A549 (cell line): ENCODE results near the gene UXT. TPM values are rescaled to one million over a fixed set of nuclear protein-coding genes. Genes with fewer than 3 reads are reported as not detected.

Experiments
- ATAC-seq, 2 experiments: fragments of 200-7000 bp in 1 of 2; fragments of >200 bp in 1 of 2; cut with Nextera tagmentation in 1 of 2; cut with Tn5 transposase in 1 of 2; 3 replicates each; pipeline versions ENCODE4 v1.8.0 to v1.9.1; 2018 to 2020; ENCODE audit warnings: mild to moderate bottlenecking in 1 of 2, moderate library complexity in 1 of 2
- CTCF ChIA-PET: fragments of 300-600 bp; sonication (Branson Sonifier 250); formaldehyde crosslinking; extraction: SDS; loops from one replicate; lab custom pipeline; 2021; ENCODE audit warnings: antibody characterized with exemption, inconsistent platforms; lab: Yijun Ruan, JAX
- POLR2A ChIA-PET: fragments of 350-600 bp; formaldehyde crosslinking; extraction: SDS; loops from one replicate; lab custom pipeline; 2021; ENCODE audit warnings: antibody characterized with exemption, inconsistent platforms; lab: Yijun Ruan, JAX
- DNase-seq, 2 experiments: peaks; one replicate each; pipeline versions ENCODE4 v3.0.0 to v3.0.0-alpha.2; 2011 to 2016; ENCODE audit warnings: low read depth in 1 of 2, low spot score in 1 of 2
- FAIRE-seq: peaks from 2 replicates; lab custom pipeline; 2011; peaks lifted over from hg19 to GRCh38; lab: Jason Lieb, UNC
- H3K27ac ChIP-seq, 2 experiments: fragments of >200 bp; sonication (Bioruptor Twin); formaldehyde crosslinking; 3 replicates each; pipeline ENCODE4 v1.5.1; 2016 to 2017
- H3K4me1 ChIP-seq: fragments of >200 bp; sonication (Bioruptor Twin); formaldehyde crosslinking; 3 replicates; pipeline ENCODE4 v1.6.1; 2016
- H3K4me2 ChIP-seq: fragments of >200 bp; sonication (Bioruptor Twin); formaldehyde crosslinking; 3 replicates; pipeline ENCODE4 v1.6.1; 2016
- H3K4me3 ChIP-seq: fragments of >200 bp; sonication (Bioruptor Twin); formaldehyde crosslinking; 3 replicates; pipeline ENCODE4 v1.5.1; 2016
- H3K9me3 ChIP-seq: fragments of >200 bp; sonication (Bioruptor Twin); formaldehyde crosslinking; 3 replicates; pipeline ENCODE4 v1.6.1; 2016
- CHD4 ChIP-seq: fragments of 200-600 bp; sonication (generic); IDR thresholded peaks from 2 replicates; pipeline ENCODE4 v1.6.1; 2016; ENCODE audit warnings: antibody characterized with exemption, mild to moderate bottlenecking, borderline replicate concordance
- EHMT2 ChIP-seq: fragments of 200-600 bp; sonication (generic); IDR thresholded peaks from 2 replicates; pipeline ENCODE4 v1.6.1; 2016; ENCODE audit warnings: antibody characterized with exemption, low read depth, mild to moderate bottlenecking, moderate library complexity
- ELK1 ChIP-seq: fragments of 150-350 bp; IDR thresholded peaks from 2 replicates; pipeline ENCODE4 v1.6.1; 2014; ENCODE audit warnings: low read depth, mild to moderate bottlenecking, low read length
- FOSB ChIP-seq: fragments of 250-450 bp; sonication (Bioruptor Pico); IDR thresholded peaks from 2 replicates; pipeline ENCODE4 v1.5.0; 2020; ENCODE audit warnings: mild to moderate bottlenecking, moderate library complexity
- HDAC2 ChIP-seq: fragments of 200-600 bp; sonication (generic); IDR thresholded peaks from 2 replicates; pipeline ENCODE4 v1.6.1; 2016
- HEYL ChIP-seq: fragments of 250-450 bp; sonication (Bioruptor Pico); IDR thresholded peaks from 2 replicates; pipeline ENCODE4 v1.8.0; 2021; ENCODE audit warnings: mild to moderate bottlenecking, moderate library complexity
- HOXB13 ChIP-seq: fragments of 250-450 bp; sonication (Bioruptor Pico); IDR thresholded peaks from 2 replicates; pipeline ENCODE4 v1.5.0; 2020; ENCODE audit warnings: low read depth, mild to moderate bottlenecking, moderate library complexity
- HOXB5 ChIP-seq: fragments of 250-450 bp; sonication (Bioruptor Pico); IDR thresholded peaks from 2 replicates; pipeline ENCODE4 v1.5.0; 2020; ENCODE audit warnings: mild to moderate bottlenecking, moderate library complexity
- KDM1A ChIP-seq: fragments of 200-600 bp; sonication (generic); IDR thresholded peaks from 2 replicates; pipeline ENCODE4 v1.6.1; 2016; ENCODE audit warnings: low read depth, mild to moderate bottlenecking
- MAX ChIP-seq: IDR thresholded peaks from 2 replicates; pipeline ENCODE4 v1.6.1; 2012
- MYC ChIP-seq: IDR thresholded peaks from 2 replicates; pipeline ENCODE4 v1.6.1; 2012; ENCODE audit warnings: mild to moderate bottlenecking, inconsistent platforms, low read length, improper control_type of control experiment, borderline replicate concordance
- REST ChIP-seq: fragments of 200-600 bp; sonication (generic); IDR thresholded peaks from 2 replicates; pipeline ENCODE4 v1.6.1; 2016; ENCODE audit warnings: antibody characterized with exemption, mild to moderate bottlenecking, moderate library complexity
- RNF2 ChIP-seq: fragments of 200-600 bp; sonication (generic); IDR thresholded peaks from 2 replicates; pipeline ENCODE4 v1.6.1; 2016; ENCODE audit warnings: low read depth, mild to moderate bottlenecking, antibody characterized with exemption, moderate library complexity, borderline replicate concordance
- SREBF2 ChIP-seq: fragments of 450-650 bp; IDR thresholded peaks from 2 replicates; pipeline ENCODE4 v1.6.1; 2014; ENCODE audit warnings: mild to moderate bottlenecking, moderate library complexity
- TP53 ChIP-seq: fragments of 250-450 bp; sonication (Bioruptor Pico); IDR thresholded peaks from 2 replicates; pipeline ENCODE4 v1.5.0; 2021; ENCODE audit warnings: mild to moderate bottlenecking, moderate library complexity
- WGBS: methylation state at CpG from one replicate; pipeline ENCODE4 v1.1.6; 2017; ENCODE audit errors: missing lambda C conversion rate; 5-methylcytosine and 5-hydroxymethylcytosine counted together
- polyA plus RNA-seq, 4 experiments: library from polyadenylated mRNA; depleted of rRNA in 3 of 4; stranded (reverse); fragments of >200 nt; fragmentation: RNase III in 1 of 4; extraction: RNeasy Plus Mini Kit Qiagen cat#74134 plus additional on column Dnase treatment in 1 of 4; gene quantifications; 2 replicates in 3 of 4; 3 replicates in 1 of 4; pipeline ENCODE4 v1.2.3, GENCODE V29; 2011 to 2017

Gene UXT
- polyA plus RNA-seq, 2 of the 4 experiments (the other 2 are of a cell fraction), result 172 to 175 TPM

GRCh38 chrX:47648376-47648775, 10.6 kb downstream of the UXT start:
- 92% methylated on average over 2 of the region's 2 CpGs for WGBS

GRCh38 chrX:47646636-47647035, 12.3 kb downstream of the UXT start:
- no peak overlapping the region for H3K4me3 ChIP-seq
- CTCF ChIA-PET, result interaction anchor here (1.2 kb wide), 1 partner anchor 23 kb away, joined by 3 read pairs; no protein-coding TSS in a partner anchor
- H3K4me2 ChIP-seq, result no peak overlapping the region
- FAIRE-seq (no peak), DNase-seq (no peak), ATAC-seq (no peak)
- POLR2A ChIA-PET, result no interaction called here
- H3K9me3 ChIP-seq, result no peaks in the 10 kb centered on the region
- H3K27ac ChIP-seq, result no peak overlapping the region
- 77% methylated on average over 6 of the region's 6 CpGs for WGBS
- no peak for TF ChIP-seq KDM1A
- TF ChIP-seq, all 56 proteins: peak for 0
- H3K4me1 ChIP-seq, result peaks cover 18% of the 10 kb centered on the region

More at GRCh38 chrX:47648376-47648775, 10.6 kb downstream of the UXT start:
- no peak for FAIRE-seq
- ChIA-PET CTCF (interaction anchor here (0.7 to 1.1 kb wide), 2 partner anchors 108 to 503 kb away, joined by 3 read pairs; partner anchors contain the start of gene RBM10), POLR2A (no interaction called here)
- H3K4me2 ChIP-seq, result peak overlapping the region; percentile 90
- H3K9me3 ChIP-seq, result no peaks in the 10 kb centered on the region
- H3K4me3 ChIP-seq, result no peak overlapping the region
- H3K4me1 ChIP-seq, result peaks cover 18% of the 10 kb centered on the region
- H3K27ac ChIP-seq, result no peak overlapping the region
- DNase-seq, result no peak
- no peak for ATAC-seq
- no peak for TF ChIP-seq KDM1A
- TF ChIP-seq MYC, result no peak
- TF ChIP-seq HOXB13 (CRISPR knock-in tag), result no peak
- TF ChIP-seq SREBF2, result no peak
- TF ChIP-seq TP53 (CRISPR knock-in tag), result no peak
- no peak for TF ChIP-seq RNF2
- TF ChIP-seq ELK1, result no peak
- TF ChIP-seq EHMT2, result no peak
- TF ChIP-seq HEYL (CRISPR knock-in tag), result no peak
- no peak for TF ChIP-seq HOXB5 (CRISPR knock-in tag)

GRCh38 chrX:47645530-47645929, 13.4 kb downstream of the UXT start:
- Histone ChIP-seq H3K4me2 (no peak overlapping the region), H3K27ac (no peak overlapping the region), H3K4me3 (no peak overlapping the region), H3K4me1 (peaks cover 13% of the 10 kb centered on the region), H3K9me3 (peaks cover 3% of the 10 kb centered on the region; the same call in 1 of the 3 replicates)
- ChIA-PET CTCF (interaction anchor here (0.9 to 2.3 kb wide), 3 partner anchors 89 to 102 kb away, joined by 3 to 8 read pairs (median 6); no protein-coding TSS in a partner anchor), POLR2A (no interaction called here)
- FAIRE-seq, result no peak
- no peak for DNase-seq
- TF ChIP-seq CHD4 (no peak), HDAC2 (no peak), REST (no peak), FOSB (CRISPR knock-in tag) (no peak), KDM1A (no peak), MAX (no peak), HOXB13 (CRISPR knock-in tag) (no peak)
- WGBS, result 92% methylated on average over 10 of the region's 10 CpGs
- no peak for ATAC-seq
